Measurements from ENCODE around the gene PLEKHA8. TPM values are rescaled to one million over a fixed set of nuclear protein-coding genes. Genes with fewer than 3 reads are reported as not detected.

Gene PLEKHA8
- total and polyA plus RNA-seq, 12 donors: 2.1 to 14.5 (median 6.3) TPM

GRCh38 chr7:30149640-30150272, 121.5 kb downstream of the PLEKHA8 start:
- 95 to 96% (median 96%) methylated on average over 7 of the region's 7 CpGs for WGBS, 4 donors
- intact Hi-C loops (cut with DNase I): no loop called here
- Histone ChIP-seq H3K27me3 (no peaks in the 10 kb centered on the region), H3K27ac (no peak overlapping the region), H3K36me3 (replicated peaks in 1 of 2) (no peaks in the 10 kb centered on the region), H3K4me1 (replicated peaks in 1 of 2) (no peaks in the 10 kb centered on the region), H3K9me3 (replicated peaks in 1 of 3) (no peaks in the 10 kb centered on the region), H3K4me3 (no peak overlapping the region)
- DNase-seq: no peak
- TF ChIP-seq CTCF (IDR thresholded peaks at IDR 0.05) (no peak), POLR2A (IDR thresholded peaks at IDR 0.05) (no peak)

GRCh38 chr7:30150711-30151110, 122.5 kb downstream of the PLEKHA8 start:
- H3K4me3 ChIP-seq: no peak overlapping the region
- no peaks in the 10 kb centered on the region for H3K9me3 ChIP-seq (replicated peaks in 1 of 3)
- no peaks in the 10 kb centered on the region for H3K36me3 ChIP-seq (replicated peaks in 1 of 2)
- H3K4me1 ChIP-seq (replicated peaks in 1 of 2): no peaks in the 10 kb centered on the region
- WGBS, 4 donors: 84 to 95% (median 88%) methylated on average over 6 to 7 of the region's 7 CpGs
- no peak for DNase-seq
- intact Hi-C loops (cut with DNase I): no loop called here
- TF ChIP-seq CTCF (IDR thresholded peaks at IDR 0.05) (no peak), POLR2A (IDR thresholded peaks at IDR 0.05) (no peak)
- no peaks in the 10 kb centered on the region for H3K27me3 ChIP-seq
- no peak overlapping the region for H3K27ac ChIP-seq

GRCh38 chr7:30154111-30154587, 125.9 kb downstream of the PLEKHA8 start:
- H3K9me3 ChIP-seq (replicated peaks in 1 of 3): no peaks in the 10 kb centered on the region
- peaks cover 0 to under 1% of the 10 kb centered on the region in 2 donors for H3K4me1 ChIP-seq (replicated peaks in 1 of 2)
- intact Hi-C loops (cut with DNase I): no loop called here
- no peak overlapping the region for H3K4me3 ChIP-seq
- no peak overlapping the region for H3K27ac ChIP-seq
- whole genome bisulfite sequencing, 4 donors: 81 to 92% (median 89%) methylated on average over 5 to 9 of the region's 9 CpGs
- H3K36me3 ChIP-seq (replicated peaks in 1 of 2): no peaks in the 10 kb centered on the region
- TF ChIP-seq POLR2A (IDR thresholded peaks at IDR 0.05) (no peak), CTCF (IDR thresholded peaks at IDR 0.05) (no peak)
- no peaks in the 10 kb centered on the region for H3K27me3 ChIP-seq
- DNase-seq: no peak

GRCh38 chr7:30155481-30155880, 127.3 kb downstream of the PLEKHA8 start:
- H3K9me3 ChIP-seq (replicated peaks in 1 of 3): no peaks in the 10 kb centered on the region
- TF ChIP-seq POLR2A (IDR thresholded peaks at IDR 0.05): no peak
- no peak for TF ChIP-seq CTCF (IDR thresholded peaks at IDR 0.05)
- no peaks in the 10 kb centered on the region for H3K36me3 ChIP-seq (replicated peaks in 1 of 2)
- H3K27me3 ChIP-seq: no peaks in the 10 kb centered on the region
- 89 to 93% (median 92%) methylated on average over 7 to 8 of the region's 8 CpGs for WGBS, 4 donors
- intact Hi-C loops (cut with DNase I): no loop called here
- no peak for DNase-seq
- no peak overlapping the region for H3K4me3 ChIP-seq
- no peak overlapping the region for H3K27ac ChIP-seq
- peaks cover 0 to 9% of the 10 kb centered on the region in 2 donors for H3K4me1 ChIP-seq (replicated peaks in 1 of 2)

All from adrenal gland (tissue), 12 donors.